HepG2 (cell line): ENCODE data around the gene APOA1. TPM values are rescaled to one million over a fixed set of nuclear protein-coding genes. Genes with fewer than 3 reads are reported as not detected.

Experiments
- ARNTL ChIP-seq: sonication (generic); formaldehyde crosslinking; IDR thresholded peaks from 2 replicates; pipeline ENCODE4 v1.4.0; 2020; ENCODE audit warnings: mild to moderate bottlenecking, missing genetic modification reagents
- BHLHE40 ChIP-seq: IDR thresholded peaks from 2 replicates; pipeline ENCODE4 v1.6.1; 2011; ENCODE audit warnings: low read length, improper control_type of control experiment
- HDAC2 ChIP-seq: sonication (generic); formaldehyde crosslinking; IDR thresholded peaks from 2 replicates; pipeline ENCODE4 v1.4.0; 2020; ENCODE audit warnings: missing genetic modification reagents
- ISL2 ChIP-seq: sonication (generic); formaldehyde crosslinking; IDR thresholded peaks from 2 replicates; pipeline ENCODE4 v1.5.0; 2020; ENCODE audit warnings: missing genetic modification reagents
- JUND ChIP-seq: sonication (generic); formaldehyde crosslinking; IDR thresholded peaks from 2 replicates; pipeline ENCODE4 v1.8.0; 2022; ENCODE audit warnings: mild to moderate bottlenecking, missing genetic modification reagents
- NR2F2 ChIP-seq: IDR thresholded peaks from 2 replicates; pipeline ENCODE4 v1.6.1; 2012; ENCODE audit warnings: low read depth, inconsistent platforms, borderline replicate concordance
- SMC3 ChIP-seq: IDR thresholded peaks from 2 replicates; pipeline ENCODE4 v1.6.1; 2011; ENCODE audit warnings: low read length, improper control_type of control experiment
- SOX13 ChIP-seq, 3 experiments: fragments of 450-650 bp in 1 of 3; sonication (generic) in 1 of 3; formaldehyde crosslinking in 1 of 3; IDR thresholded peaks in 2 of 3; conservative IDR thresholded peaks in 1 of 3; 2 replicates each; pipeline versions ENCODE4 v1.5.0 to v1.6.1; 2016 to 2020; ENCODE audit warnings: antibody characterized with exemption in 1 of 3, mild to moderate bottlenecking in 1 of 3, missing compliant biosample characterization in 1 of 3, missing genetic modification reagents in 1 of 3, moderate library complexity in 1 of 3
- TAF1 ChIP-seq: sonication (generic); formaldehyde crosslinking; IDR thresholded peaks from 2 replicates; pipeline ENCODE4 v1.4.0; 2020; ENCODE audit warnings: missing genetic modification reagents
- TBX2 ChIP-seq: sonication (generic); formaldehyde crosslinking; IDR thresholded peaks from 2 replicates; pipeline ENCODE4 v1.5.0; 2020; ENCODE audit warnings: missing genetic modification reagents, mild to moderate bottlenecking, borderline replicate concordance
- ZMYM4 ChIP-seq: sonication (generic); formaldehyde crosslinking; IDR thresholded peaks from 2 replicates; pipeline ENCODE4 v1.8.1; 2023; ENCODE audit warnings: mild to moderate bottlenecking, missing genetic modification reagents
- ZNF274 ChIP-seq: sonication (generic); formaldehyde crosslinking; IDR thresholded peaks from 2 replicates; pipeline ENCODE4 v1.5.1; 2020; ENCODE audit warnings: mild to moderate bottlenecking, missing genetic modification reagents
- ZNF350 ChIP-seq: sonication (generic); formaldehyde crosslinking; IDR thresholded peaks from 2 replicates; pipeline ENCODE4 v1.4.0; 2020; ENCODE audit warnings: mild to moderate bottlenecking, low read depth, missing genetic modification reagents, borderline replicate concordance
- ZNF614 ChIP-seq: IDR thresholded peaks from 2 replicates; pipeline ENCODE4 v1.6.1; 2018; ENCODE audit warnings: missing biosample characterization, missing genetic modification reagents, inconsistent platforms, borderline replicate concordance
- polyA plus RNA-seq, 8 experiments: library from polyadenylated mRNA; depleted of rRNA in 3 of 8; stranded (reverse) in 7 of 8; unstranded in 1 of 8; fragments of >200 nt; fragmentation: Illumina TruSeq in 4 of 8; extraction: Trizol in 4 of 8; gene quantifications; 2 replicates each; pipeline versions ENCODE4 v1.2.1 to v1.2.3, GENCODE V29; 2011 to 2016; ENCODE audit warnings: low read depth in 4 of 8, missing spikeins in 1 of 8, mixed read lengths in 1 of 8; ENCODE audit not compliant: insufficient read depth in 1 of 8
- total RNA-seq, 5 experiments: library from RNA; depleted of rRNA; stranded (reverse); fragments of >200 nt; fragmentation: Illumina TruSeq; extraction: Trizol; gene quantifications; 2 replicates each; pipeline ENCODE4 v1.2.3, GENCODE V29; 2016; ENCODE audit warnings: low read depth in 1 of 5
- TF ChIP-seq, protein P1 (sequence below): sonication (generic); formaldehyde crosslinking; IDR thresholded peaks from 2 replicates; pipeline ENCODE4 v1.5.1; 2020; ENCODE audit warnings: mild to moderate bottlenecking, moderate library complexity, missing genetic modification reagents
- TF ChIP-seq, protein P2 (sequence below): sonication (generic); formaldehyde crosslinking; IDR thresholded peaks from 2 replicates; pipeline ENCODE4 v1.5.0; 2020; ENCODE audit warnings: mild to moderate bottlenecking, missing genetic modification reagents, borderline replicate concordance
- TF ChIP-seq, protein P3 (sequence below): sonication (generic); formaldehyde crosslinking; IDR thresholded peaks from 2 replicates; pipeline ENCODE4 v1.5.0; 2020; ENCODE audit warnings: missing genetic modification reagents
- TF ChIP-seq, protein P4 (sequence below): sonication (generic); formaldehyde crosslinking; IDR thresholded peaks from 2 replicates; pipeline ENCODE4 v1.9.0; 2022; ENCODE audit warnings: low read depth, missing genetic modification reagents
- TF ChIP-seq, protein P5 (sequence below): sonication (generic); formaldehyde crosslinking; IDR thresholded peaks from 2 replicates; pipeline ENCODE4 v1.8.1; 2023; ENCODE audit warnings: mild to moderate bottlenecking, missing genetic modification reagents

Gene APOA1
- total and polyA plus RNA-seq, 2 of the 13 experiments (the other 11 are each of a cell fraction or from before 2014, with no cell fraction given), result 1,973 to 5,485 TPM

DNA sequence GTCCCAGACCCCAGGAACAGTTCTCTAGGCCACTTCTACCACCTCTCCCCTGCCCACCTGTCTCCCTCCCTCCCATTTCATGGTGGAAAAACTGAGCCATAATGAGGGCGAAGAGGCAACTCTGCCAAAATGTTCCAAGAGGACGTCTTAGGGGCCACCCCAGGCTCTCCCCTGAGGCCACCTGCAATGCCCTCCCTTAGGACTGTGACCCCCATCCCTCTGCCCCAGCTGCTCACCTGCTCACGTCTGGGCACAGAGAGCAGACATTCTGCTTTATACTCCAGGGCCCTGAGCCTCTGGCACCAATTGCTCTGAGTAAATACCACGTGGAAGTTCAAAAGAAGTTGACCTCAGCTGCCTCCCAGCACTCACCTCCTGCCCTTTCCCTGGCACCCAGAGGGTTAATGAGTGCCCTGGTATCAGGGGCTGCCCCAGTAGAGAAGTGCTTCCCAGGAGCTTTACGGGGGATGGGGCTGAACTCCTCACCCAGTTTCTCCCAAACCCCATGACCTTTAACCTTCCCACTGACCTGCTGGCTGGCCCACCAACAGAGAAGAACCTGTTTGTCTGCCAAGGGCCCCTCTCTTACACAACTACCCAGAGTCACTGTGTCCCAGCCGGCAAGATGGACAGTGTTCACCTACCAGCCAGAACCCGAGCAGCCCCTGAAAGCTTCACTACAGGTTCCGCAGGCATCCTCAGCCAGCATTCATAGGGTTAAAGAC, 45.1 kb downstream of the APOA1 start (continued):
- TF ChIP-seq ZNF350 (0 out of 2 replicates have a peak, but pooled peaks have one; percentile 59), ZMYM4 (CRISPR knock-in tag) (peak; percentile 68; the same call in 1 of the 2 replicates), ZNF274 (CRISPR knock-in tag) (peak; percentile 70), ZNF614 (CRISPR knock-in tag) (no peak), TBX2 (CRISPR knock-in tag) (peak; percentile 85), BHLHE40 (peak; percentile 31; the same call in 1 of the 2 replicates), HDAC2 (CRISPR knock-in tag) (peak; percentile 74), JUND (no peak), SOX13 (IDR thresholded peaks at IDR 0.05) (no peak), SOX13 (CRISPR knock-in tag; conservative IDR thresholded peaks at IDR 0.05 in 1 of 2, IDR thresholded peaks at IDR 0.05 in 1 of 2) (peak in 1 of 2 experiments; percentile 68; a peak in 1 of 4 replicates), SMC3 (0 out of 2 replicates have a peak, but pooled peaks have one; percentile 19), TAF1 (CRISPR knock-in tag) (0 out of 2 replicates have a peak, but pooled peaks have one; percentile 28), ISL2 (CRISPR knock-in tag) (peak; percentile 72; the same call in 1 of the 2 replicates), ARNTL (peak; percentile 86), NR2F2 (peak; percentile 98)
- TF ChIP-seq, protein P1, sequence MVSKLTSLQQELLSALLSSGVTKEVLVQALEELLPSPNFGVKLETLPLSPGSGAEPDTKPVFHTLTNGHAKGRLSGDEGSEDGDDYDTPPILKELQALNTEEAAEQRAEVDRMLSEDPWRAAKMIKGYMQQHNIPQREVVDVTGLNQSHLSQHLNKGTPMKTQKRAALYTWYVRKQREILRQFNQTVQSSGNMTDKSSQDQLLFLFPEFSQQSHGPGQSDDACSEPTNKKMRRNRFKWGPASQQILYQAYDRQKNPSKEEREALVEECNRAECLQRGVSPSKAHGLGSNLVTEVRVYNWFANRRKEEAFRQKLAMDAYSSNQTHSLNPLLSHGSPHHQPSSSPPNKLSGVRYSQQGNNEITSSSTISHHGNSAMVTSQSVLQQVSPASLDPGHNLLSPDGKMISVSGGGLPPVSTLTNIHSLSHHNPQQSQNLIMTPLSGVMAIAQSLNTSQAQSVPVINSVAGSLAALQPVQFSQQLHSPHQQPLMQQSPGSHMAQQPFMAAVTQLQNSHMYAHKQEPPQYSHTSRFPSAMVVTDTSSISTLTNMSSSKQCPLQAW (CRISPR knock-in tag), result no peak
- TF ChIP-seq, protein P2, sequence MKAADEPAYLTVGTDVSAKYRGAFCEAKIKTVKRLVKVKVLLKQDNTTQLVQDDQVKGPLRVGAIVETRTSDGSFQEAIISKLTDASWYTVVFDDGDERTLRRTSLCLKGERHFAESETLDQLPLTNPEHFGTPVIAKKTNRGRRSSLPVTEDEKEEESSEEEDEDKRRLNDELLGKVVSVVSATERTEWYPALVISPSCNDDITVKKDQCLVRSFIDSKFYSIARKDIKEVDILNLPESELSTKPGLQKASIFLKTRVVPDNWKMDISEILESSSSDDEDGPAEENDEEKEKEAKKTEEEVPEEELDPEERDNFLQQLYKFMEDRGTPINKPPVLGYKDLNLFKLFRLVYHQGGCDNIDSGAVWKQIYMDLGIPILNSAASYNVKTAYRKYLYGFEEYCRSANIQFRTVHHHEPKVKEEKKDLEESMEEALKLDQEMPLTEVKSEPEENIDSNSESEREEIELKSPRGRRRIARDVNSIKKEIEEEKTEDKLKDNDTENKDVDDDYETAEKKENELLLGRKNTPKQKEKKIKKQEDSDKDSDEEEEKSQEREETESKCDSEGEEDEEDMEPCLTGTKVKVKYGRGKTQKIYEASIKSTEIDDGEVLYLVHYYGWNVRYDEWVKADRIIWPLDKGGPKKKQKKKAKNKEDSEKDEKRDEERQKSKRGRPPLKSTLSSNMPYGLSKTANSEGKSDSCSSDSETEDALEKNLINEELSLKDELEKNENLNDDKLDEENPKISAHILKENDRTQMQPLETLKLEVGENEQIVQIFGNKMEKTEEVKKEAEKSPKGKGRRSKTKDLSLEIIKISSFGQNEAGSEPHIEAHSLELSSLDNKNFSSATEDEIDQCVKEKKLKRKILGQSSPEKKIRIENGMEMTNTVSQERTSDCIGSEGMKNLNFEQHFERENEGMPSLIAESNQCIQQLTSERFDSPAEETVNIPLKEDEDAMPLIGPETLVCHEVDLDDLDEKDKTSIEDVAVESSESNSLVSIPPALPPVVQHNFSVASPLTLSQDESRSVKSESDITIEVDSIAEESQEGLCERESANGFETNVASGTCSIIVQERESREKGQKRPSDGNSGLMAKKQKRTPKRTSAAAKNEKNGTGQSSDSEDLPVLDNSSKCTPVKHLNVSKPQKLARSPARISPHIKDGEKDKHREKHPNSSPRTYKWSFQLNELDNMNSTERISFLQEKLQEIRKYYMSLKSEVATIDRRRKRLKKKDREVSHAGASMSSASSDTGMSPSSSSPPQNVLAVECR (CRISPR knock-in tag), result 0 out of 2 replicates have a peak, but pooled peaks have one; percentile 5
- TF ChIP-seq, protein P3, sequence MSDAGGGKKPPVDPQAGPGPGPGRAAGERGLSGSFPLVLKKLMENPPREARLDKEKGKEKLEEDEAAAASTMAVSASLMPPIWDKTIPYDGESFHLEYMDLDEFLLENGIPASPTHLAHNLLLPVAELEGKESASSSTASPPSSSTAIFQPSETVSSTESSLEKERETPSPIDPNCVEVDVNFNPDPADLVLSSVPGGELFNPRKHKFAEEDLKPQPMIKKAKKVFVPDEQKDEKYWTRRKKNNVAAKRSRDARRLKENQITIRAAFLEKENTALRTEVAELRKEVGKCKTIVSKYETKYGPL (CRISPR knock-in tag), result 0 out of 2 replicates have a peak, but pooled peaks have one; percentile 57
- TF ChIP-seq, protein P4, sequence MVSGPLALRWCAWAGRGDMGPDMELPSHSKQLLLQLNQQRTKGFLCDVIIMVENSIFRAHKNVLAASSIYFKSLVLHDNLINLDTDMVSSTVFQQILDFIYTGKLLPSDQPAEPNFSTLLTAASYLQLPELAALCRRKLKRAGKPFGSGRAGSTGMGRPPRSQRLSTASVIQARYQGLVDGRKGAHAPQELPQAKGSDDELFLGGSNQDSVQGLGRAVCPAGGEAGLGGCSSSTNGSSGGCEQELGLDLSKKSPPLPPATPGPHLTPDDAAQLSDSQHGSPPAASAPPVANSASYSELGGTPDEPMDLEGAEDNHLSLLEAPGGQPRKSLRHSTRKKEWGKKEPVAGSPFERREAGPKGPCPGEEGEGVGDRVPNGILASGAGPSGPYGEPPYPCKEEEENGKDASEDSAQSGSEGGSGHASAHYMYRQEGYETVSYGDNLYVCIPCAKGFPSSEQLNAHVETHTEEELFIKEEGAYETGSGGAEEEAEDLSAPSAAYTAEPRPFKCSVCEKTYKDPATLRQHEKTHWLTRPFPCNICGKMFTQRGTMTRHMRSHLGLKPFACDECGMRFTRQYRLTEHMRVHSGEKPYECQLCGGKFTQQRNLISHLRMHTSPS (CRISPR knock-in tag), result peak; percentile 95
- TF ChIP-seq, protein P5, sequence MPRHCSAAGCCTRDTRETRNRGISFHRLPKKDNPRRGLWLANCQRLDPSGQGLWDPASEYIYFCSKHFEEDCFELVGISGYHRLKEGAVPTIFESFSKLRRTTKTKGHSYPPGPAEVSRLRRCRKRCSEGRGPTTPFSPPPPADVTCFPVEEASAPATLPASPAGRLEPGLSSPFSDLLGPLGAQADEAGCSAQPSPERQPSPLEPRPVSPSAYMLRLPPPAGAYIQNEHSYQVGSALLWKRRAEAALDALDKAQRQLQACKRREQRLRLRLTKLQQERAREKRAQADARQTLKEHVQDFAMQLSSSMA, result no peak
